Measurements from ENCODE around the gene UNC5C.

Gene UNC5C

DNA sequence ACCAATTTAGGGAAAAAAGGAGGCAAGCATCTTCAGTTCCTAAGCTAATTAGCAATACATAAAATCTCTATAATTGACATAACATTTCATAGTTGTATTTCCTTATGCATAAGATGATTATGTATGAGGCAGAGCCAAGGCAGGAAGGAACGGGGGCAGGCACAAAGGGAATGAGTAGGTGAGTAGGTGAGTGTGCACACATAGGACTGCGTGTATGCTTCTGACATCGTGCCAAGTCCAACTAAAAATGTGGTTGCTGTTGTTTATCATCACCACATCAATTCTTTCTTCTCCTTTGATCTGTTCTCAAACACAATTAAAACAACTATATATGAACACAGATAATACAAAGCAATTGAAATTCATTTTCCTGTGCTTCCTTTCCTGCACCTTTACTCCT is 131.2 kb downstream of the UNC5C start:
- Histone ChIP-seq H3K9me3 (replicated peaks; ENCODE audit: low read length) (no peaks in the 10 kb centered on the region), H3K4me1 (ENCODE audit: control insufficient read depth, insufficient read depth, low read length) (peaks cover 10% of the 10 kb centered on the region), H3K4me2 (ENCODE audit: low read length) (no peak overlapping the region), H3K9ac (ENCODE audit: low read depth, low read length) (no peak overlapping the region), H3K4me3 (ENCODE audit: low read length) (no peak overlapping the region), H3K36me3 (ENCODE audit: insufficient read depth, low read length) (no peaks in the 10 kb centered on the region), H3K27me3 (ENCODE audit: control insufficient read depth, insufficient read depth, low read length) (no peaks in the 10 kb centered on the region)

- Histone ChIP-seq H3K4me1 (ENCODE audit: control insufficient read depth, insufficient read depth, low read length) (peaks cover 10% of the 10 kb centered on the region), H3K4me2 (ENCODE audit: low read length) (peak overlapping the region; percentile 32), H3K9me3 (replicated peaks; ENCODE audit: low read length) (no peaks in the 10 kb centered on the region), H3K4me3 (ENCODE audit: low read length) (no peak overlapping the region), H3K27me3 (ENCODE audit: control insufficient read depth, insufficient read depth, low read length) (no peaks in the 10 kb centered on the region), H3K9ac (ENCODE audit: low read depth, low read length) (no peak overlapping the region), H3K36me3 (ENCODE audit: insufficient read depth, low read length) (no peaks in the 10 kb centered on the region)
Measured at GRCh38 chr4:95415346-95415771, 133.4 kb downstream of the UNC5C start.

DNA sequence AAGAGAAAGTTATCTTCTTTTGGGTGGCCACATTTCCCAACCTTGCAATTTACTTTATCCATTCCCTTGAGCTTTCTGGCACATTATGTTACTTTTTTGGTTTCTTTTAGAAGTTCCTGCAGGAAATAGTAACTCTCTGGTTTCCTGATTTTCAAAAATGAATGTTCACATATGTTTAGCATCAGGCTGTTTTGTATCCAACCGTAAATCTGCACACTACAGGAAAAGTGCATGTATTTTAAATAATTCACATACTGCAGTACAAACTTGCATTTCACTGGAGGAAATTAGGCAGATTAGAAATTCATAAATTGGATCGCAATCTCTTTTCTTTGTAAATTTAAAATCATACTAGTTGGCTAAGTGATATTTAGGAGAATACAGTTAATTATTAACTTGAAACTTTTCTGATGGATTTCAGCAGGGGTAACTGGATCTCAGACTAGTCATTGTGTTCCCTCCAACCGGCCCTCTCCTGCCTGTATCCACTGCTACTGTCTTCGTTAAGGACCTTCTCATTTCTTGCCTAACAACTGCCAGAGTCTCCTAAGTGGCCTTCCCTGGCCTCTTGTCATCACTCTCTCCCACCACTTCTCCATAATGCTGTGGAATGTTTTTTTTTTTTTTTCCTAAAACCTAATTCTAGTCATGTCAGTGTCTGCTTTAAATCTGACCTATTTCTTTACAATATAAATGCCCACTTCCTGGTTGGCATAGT is 137.2 kb downstream of the UNC5C start:
- H3K9me3 ChIP-seq (replicated peaks; ENCODE audit: low read length): no peaks in the 10 kb centered on the region
- H3K4me1 ChIP-seq (ENCODE audit: control insufficient read depth, insufficient read depth, low read length): peaks cover 17% of the 10 kb centered on the region
- H3K27me3 ChIP-seq (ENCODE audit: control insufficient read depth, insufficient read depth, low read length): no peaks in the 10 kb centered on the region
- no peak overlapping the region for H3K9ac ChIP-seq (ENCODE audit: low read depth, low read length)
- H3K4me3 ChIP-seq (ENCODE audit: low read length): no peak overlapping the region
- H3K4me2 ChIP-seq (ENCODE audit: low read length): no peak overlapping the region
- no peaks in the 10 kb centered on the region for H3K36me3 ChIP-seq (ENCODE audit: insufficient read depth, low read length)

DNA sequence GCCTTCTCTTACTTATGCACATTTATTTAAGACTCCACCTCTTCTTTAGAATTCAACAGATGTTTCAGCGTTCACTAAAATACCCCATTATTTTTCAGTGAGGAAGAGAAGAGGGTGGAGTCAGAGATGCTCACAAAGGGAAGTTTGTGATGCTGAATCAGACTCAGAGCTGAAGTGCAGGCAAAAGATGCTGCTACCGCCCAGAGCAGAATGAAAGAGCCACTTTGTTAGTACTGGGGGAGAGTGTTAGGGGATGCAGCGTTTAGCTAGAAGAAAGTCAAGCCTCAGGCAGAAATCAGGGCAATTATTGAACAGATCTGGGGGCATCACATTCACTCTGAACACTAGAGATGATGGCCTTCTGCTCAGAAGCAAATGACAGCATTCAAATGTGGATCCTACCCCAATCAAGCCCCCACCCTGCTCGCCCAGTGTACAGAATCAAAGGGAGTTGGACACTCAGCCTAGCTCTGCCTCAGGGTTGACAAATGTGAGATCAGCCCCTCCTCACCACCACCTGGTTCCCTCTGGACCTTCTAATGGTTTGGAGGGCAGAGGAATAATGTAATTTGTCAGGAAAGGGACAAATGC is 138.3 kb downstream of the UNC5C start:
- no peaks in the 10 kb centered on the region for H3K9me3 ChIP-seq (replicated peaks; ENCODE audit: low read length)
- H3K9ac ChIP-seq (ENCODE audit: low read depth, low read length): no peak overlapping the region
- no peaks in the 10 kb centered on the region for H3K36me3 ChIP-seq (ENCODE audit: insufficient read depth, low read length)
- peaks cover 11% of the 10 kb centered on the region for H3K4me1 ChIP-seq (ENCODE audit: control insufficient read depth, insufficient read depth, low read length)
- no peaks in the 10 kb centered on the region for H3K27me3 ChIP-seq (ENCODE audit: control insufficient read depth, insufficient read depth, low read length)
- H3K4me2 ChIP-seq (ENCODE audit: low read length): no peak overlapping the region
- no peak overlapping the region for H3K4me3 ChIP-seq (ENCODE audit: low read length)

DNA sequence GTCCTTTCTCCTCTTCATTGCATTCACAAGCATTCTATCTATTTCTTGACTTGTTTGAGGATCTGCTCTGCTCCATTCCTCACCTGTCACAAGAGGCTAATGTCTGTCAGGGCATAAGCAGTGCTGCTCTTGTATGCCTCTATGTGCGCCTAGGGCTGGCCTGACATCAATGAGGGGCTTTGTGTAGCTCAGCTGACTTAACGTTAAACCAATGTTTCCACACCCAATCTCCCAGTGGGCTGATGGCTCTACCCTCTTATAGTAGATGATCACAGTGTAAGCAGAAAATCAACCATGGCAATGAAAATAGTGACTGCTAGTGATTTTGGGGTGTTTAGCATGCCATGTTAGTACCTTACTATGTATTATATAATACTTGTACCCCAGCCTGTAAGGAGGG is 139.0 kb downstream of the UNC5C start:
- no peak overlapping the region for H3K4me2 ChIP-seq (ENCODE audit: low read length)
- no peaks in the 10 kb centered on the region for H3K27me3 ChIP-seq (ENCODE audit: control insufficient read depth, insufficient read depth, low read length)
- H3K36me3 ChIP-seq (ENCODE audit: insufficient read depth, low read length): no peaks in the 10 kb centered on the region
- no peak overlapping the region for H3K9ac ChIP-seq (ENCODE audit: low read depth, low read length)
- peaks cover 6% of the 10 kb centered on the region for H3K4me1 ChIP-seq (ENCODE audit: control insufficient read depth, insufficient read depth, low read length)
- no peak overlapping the region for H3K4me3 ChIP-seq (ENCODE audit: low read length)
- H3K9me3 ChIP-seq (replicated peaks; ENCODE audit: low read length): no peaks in the 10 kb centered on the region

- Histone ChIP-seq H3K4me1 (ENCODE audit: control insufficient read depth, insufficient read depth, low read length) (peaks cover 6% of the 10 kb centered on the region), H3K36me3 (ENCODE audit: insufficient read depth, low read length) (no peaks in the 10 kb centered on the region), H3K4me3 (ENCODE audit: low read length) (no peak overlapping the region), H3K27me3 (ENCODE audit: control insufficient read depth, insufficient read depth, low read length) (no peaks in the 10 kb centered on the region), H3K9ac (ENCODE audit: low read depth, low read length) (no peak overlapping the region), H3K4me2 (ENCODE audit: low read length) (no peak overlapping the region), H3K9me3 (replicated peaks; ENCODE audit: low read length) (no peaks in the 10 kb centered on the region)
Measured at GRCh38 chr4:95409127-95409526, 139.6 kb downstream of the UNC5C start.

- no peaks in the 10 kb centered on the region for H3K27me3 ChIP-seq (ENCODE audit: control insufficient read depth, insufficient read depth, low read length)
- no peak overlapping the region for H3K9ac ChIP-seq (ENCODE audit: low read depth, low read length)
- no peak overlapping the region for H3K4me2 ChIP-seq (ENCODE audit: low read length)
- no peak overlapping the region for H3K4me3 ChIP-seq (ENCODE audit: low read length)
- H3K36me3 ChIP-seq (ENCODE audit: insufficient read depth, low read length): no peaks in the 10 kb centered on the region
- H3K4me1 ChIP-seq (ENCODE audit: control insufficient read depth, insufficient read depth, low read length): no peaks in the 10 kb centered on the region
- H3K9me3 ChIP-seq (replicated peaks; ENCODE audit: low read length): no peaks in the 10 kb centered on the region
Measured at GRCh38 chr4:95402299-95402698, 146.5 kb downstream of the UNC5C start.

- no peak overlapping the region for H3K4me3 ChIP-seq (ENCODE audit: low read length)
- no peaks in the 10 kb centered on the region for H3K36me3 ChIP-seq (ENCODE audit: insufficient read depth, low read length)
- no peak overlapping the region for H3K9ac ChIP-seq (ENCODE audit: low read depth, low read length)
- H3K9me3 ChIP-seq (replicated peaks; ENCODE audit: low read length): no peaks in the 10 kb centered on the region
- H3K4me1 ChIP-seq (ENCODE audit: control insufficient read depth, insufficient read depth, low read length): no peaks in the 10 kb centered on the region
- H3K27me3 ChIP-seq (ENCODE audit: control insufficient read depth, insufficient read depth, low read length): no peaks in the 10 kb centered on the region
- no peak overlapping the region for H3K4me2 ChIP-seq (ENCODE audit: low read length)
Measured at GRCh38 chr4:95398217-95398616, 150.6 kb downstream of the UNC5C start.

GRCh38 chr4:95394752-95395306 is 153.9 kb downstream of the UNC5C start:
- H3K4me2 ChIP-seq (ENCODE audit: low read length): no peak overlapping the region
- no peaks in the 10 kb centered on the region for H3K36me3 ChIP-seq (ENCODE audit: insufficient read depth, low read length)

GRCh38 chr4:95393821-95394220 is 155.0 kb downstream of the UNC5C start:
- no peaks in the 10 kb centered on the region for H3K36me3 ChIP-seq (ENCODE audit: insufficient read depth, low read length)
- H3K4me3 ChIP-seq (ENCODE audit: low read length): no peak overlapping the region
- H3K27me3 ChIP-seq (ENCODE audit: control insufficient read depth, insufficient read depth, low read length): no peaks in the 10 kb centered on the region
- no peak overlapping the region for H3K9ac ChIP-seq (ENCODE audit: low read depth, low read length)
- H3K4me2 ChIP-seq (ENCODE audit: low read length): no peak overlapping the region
- H3K4me1 ChIP-seq (ENCODE audit: control insufficient read depth, insufficient read depth, low read length): no peaks in the 10 kb centered on the region
- no peaks in the 10 kb centered on the region for H3K9me3 ChIP-seq (replicated peaks; ENCODE audit: low read length)

More at GRCh38 chr4:95394752-95395306, 153.9 kb downstream of the UNC5C start:
- no peaks in the 10 kb centered on the region for H3K27me3 ChIP-seq (ENCODE audit: control insufficient read depth, insufficient read depth, low read length)
- H3K9me3 ChIP-seq (replicated peaks; ENCODE audit: low read length): no peaks in the 10 kb centered on the region
- H3K4me3 ChIP-seq (ENCODE audit: low read length): no peak overlapping the region
- no peak overlapping the region for H3K9ac ChIP-seq (ENCODE audit: low read depth, low read length)
- H3K4me1 ChIP-seq (ENCODE audit: control insufficient read depth, insufficient read depth, low read length): no peaks in the 10 kb centered on the region

DNA sequence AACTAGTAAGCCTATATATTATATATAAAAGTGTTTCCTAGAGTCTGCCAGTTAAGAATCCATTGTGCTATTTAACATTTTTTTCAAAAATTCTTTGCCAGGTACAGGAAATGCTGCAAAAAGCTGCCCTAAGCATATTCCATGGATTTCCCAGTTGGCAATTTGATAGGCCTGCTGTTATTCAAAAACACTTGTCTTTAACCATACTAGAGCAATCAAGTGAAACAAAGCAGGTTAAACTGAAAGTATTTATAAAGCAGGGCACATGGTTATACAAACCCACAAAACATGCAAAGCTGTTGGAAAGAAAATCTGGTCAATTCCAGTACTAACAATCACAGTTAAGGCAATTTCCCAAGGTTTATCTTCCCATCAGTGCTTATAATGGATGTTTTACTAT is 159.9 kb downstream of the UNC5C start:
- Histone ChIP-seq H3K4me3 (ENCODE audit: low read length) (no peak overlapping the region), H3K9me3 (replicated peaks; ENCODE audit: low read length) (no peaks in the 10 kb centered on the region), H3K27me3 (ENCODE audit: control insufficient read depth, insufficient read depth, low read length) (no peaks in the 10 kb centered on the region), H3K9ac (ENCODE audit: low read depth, low read length) (no peak overlapping the region), H3K36me3 (ENCODE audit: insufficient read depth, low read length) (no peaks in the 10 kb centered on the region), H3K4me2 (ENCODE audit: low read length) (no peak overlapping the region), H3K4me1 (ENCODE audit: control insufficient read depth, insufficient read depth, low read length) (no peaks in the 10 kb centered on the region)

GRCh38 chr4:95387719-95388118 is 161.1 kb downstream of the UNC5C start:
- no peaks in the 10 kb centered on the region for H3K4me1 ChIP-seq (ENCODE audit: control insufficient read depth, insufficient read depth, low read length)
- no peaks in the 10 kb centered on the region for H3K36me3 ChIP-seq (ENCODE audit: insufficient read depth, low read length)
- H3K9me3 ChIP-seq (replicated peaks; ENCODE audit: low read length): no peaks in the 10 kb centered on the region
- H3K27me3 ChIP-seq (ENCODE audit: control insufficient read depth, insufficient read depth, low read length): no peaks in the 10 kb centered on the region
- no peak overlapping the region for H3K9ac ChIP-seq (ENCODE audit: low read depth, low read length)
- no peak overlapping the region for H3K4me3 ChIP-seq (ENCODE audit: low read length)
- no peak overlapping the region for H3K4me2 ChIP-seq (ENCODE audit: low read length)
